Loucy (cell line): ENCODE data around the gene NBAS.
"Not testable (repeated sequence)": the region's sequence is repeated elsewhere in the genome, so short reads cannot be mapped to it uniquely, and the experiment has no call there.

ENCODE experiments used
- H2AFZ ChIP-seq: fragments of 200-600 bp; sonication (generic); 2 replicates; pipeline ENCODE4 v1.6.0; 2016; ENCODE audit warnings: antibody characterized with exemption, mild to moderate bottlenecking, low read length, moderate library complexity
- H3F3A ChIP-seq: fragments of 200-600 bp; 2 replicates; pipeline ENCODE4 v1.6.0; 2016; ENCODE audit warnings: antibody characterized with exemption, low read depth, mild to moderate bottlenecking
- H3K27me3 ChIP-seq: fragments of 200-600 bp; sonication (generic); 2 replicates; pipeline ENCODE4 v1.6.1; 2014; ENCODE audit warnings: low read length, mild to moderate bottlenecking; ENCODE audit not compliant: insufficient read depth, poor library complexity, severe bottlenecking
- H3K36me3 ChIP-seq: fragments of 200-600 bp; sonication (generic); 2 replicates; pipeline ENCODE4 v1.6.1; 2016; ENCODE audit warnings: low read length; ENCODE audit not compliant: insufficient read depth
- H3K4me1 ChIP-seq: fragments of 200-600 bp; sonication (generic); 2 replicates; pipeline ENCODE4 v1.5.1; 2014; ENCODE audit warnings: low read length, mild to moderate bottlenecking; ENCODE audit not compliant: insufficient read depth, poor library complexity, severe bottlenecking
- H3K4me2 ChIP-seq: fragments of 200-600 bp; sonication (generic); 2 replicates; pipeline ENCODE4 v1.6.0; 2014; ENCODE audit warnings: antibody characterized with exemption, low read length, low read depth, mild to moderate bottlenecking; ENCODE audit not compliant: poor library complexity, severe bottlenecking
- H3K4me3 ChIP-seq: fragments of 200-600 bp; sonication (generic); 2 replicates; pipeline ENCODE4 v1.5.1; 2014; ENCODE audit warnings: low read length, mild to moderate bottlenecking, mixed read lengths; ENCODE audit not compliant: poor library complexity, severe bottlenecking
- H3K79me2 ChIP-seq: fragments of 200-600 bp; sonication (generic); 2 replicates; pipeline ENCODE4 v1.6.1; 2014; ENCODE audit warnings: low read length; ENCODE audit not compliant: insufficient read depth
- H3K9ac ChIP-seq: fragments of 200-600 bp; sonication (generic); 2 replicates; pipeline ENCODE4 v1.6.0; 2014; ENCODE audit warnings: mild to moderate bottlenecking, low read depth, low read length, moderate library complexity; ENCODE audit not compliant: poor library complexity, severe bottlenecking
- H3K9me2 ChIP-seq: fragments of 200-600 bp; sonication (generic); replicated peaks from 2 replicates; pipeline ENCODE4 v1.6.1; 2016; ENCODE audit warnings: low read depth, low read length, mixed read lengths
- H3K9me3 ChIP-seq: fragments of 200-600 bp; sonication (generic); 2 replicates; pipeline ENCODE4 v1.6.1; 2014; ENCODE audit warnings: mild to moderate bottlenecking, antibody characterized with exemption, low read length, low read depth; ENCODE audit not compliant: insufficient read depth
- H4K20me1 ChIP-seq: fragments of 200-600 bp; sonication (generic); 2 replicates; pipeline ENCODE4 v1.6.0; 2014; ENCODE audit warnings: antibody characterized with exemption, low read length, mild to moderate bottlenecking; ENCODE audit not compliant: insufficient read depth, poor library complexity, severe bottlenecking
- EZH2phosphoT487 ChIP-seq: fragments of 200-600 bp; IDR thresholded peaks from 2 replicates; pipeline ENCODE4 v1.6.1; 2018; ENCODE audit warnings: antibody characterized with exemption, mild to moderate bottlenecking, moderate library complexity, borderline replicate concordance
- TF ChIP-seq, protein P1 (sequence below): fragments of 200-600 bp; sonication (generic); conservative IDR thresholded peaks from 2 replicates; pipeline ENCODE4 v1.5.1; 2014; ENCODE audit warnings: mild to moderate bottlenecking, antibody characterized with exemption, low read length

The NBAS gene

DNA sequence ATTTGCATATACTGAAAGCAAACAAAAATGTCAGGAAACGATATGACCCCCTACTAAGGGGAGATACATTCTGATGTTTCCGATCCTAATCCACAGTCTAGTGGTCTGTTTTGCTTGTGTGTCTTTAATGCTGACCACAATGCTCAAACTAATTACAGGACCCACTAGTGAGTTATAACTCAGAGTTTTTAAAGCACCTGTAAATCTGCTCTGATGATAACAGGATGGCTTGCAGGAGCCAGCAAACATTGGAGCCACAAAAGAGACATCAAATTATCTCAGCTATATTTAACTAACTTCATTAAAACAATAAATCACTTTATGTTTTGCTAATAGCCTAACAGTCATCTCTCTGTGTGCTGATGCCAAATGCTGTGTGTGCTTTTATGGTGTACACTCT, 300.3 kb downstream of the NBAS start:
- H3K27me3 ChIP-seq, result no peaks in the 10 kb centered on the region
- H3F3A ChIP-seq, result no peaks in the 10 kb centered on the region
- no peak overlapping the region for H3K4me2 ChIP-seq
- no peaks in the 10 kb centered on the region for H4K20me1 ChIP-seq
- H3K9ac ChIP-seq, result no peak overlapping the region
- peaks cover 3% of the 10 kb centered on the region for H3K4me1 ChIP-seq
- no peaks in the 10 kb centered on the region for H3K79me2 ChIP-seq
- TF ChIP-seq EZH2phosphoT487, result no peak
- TF ChIP-seq, protein P1, sequence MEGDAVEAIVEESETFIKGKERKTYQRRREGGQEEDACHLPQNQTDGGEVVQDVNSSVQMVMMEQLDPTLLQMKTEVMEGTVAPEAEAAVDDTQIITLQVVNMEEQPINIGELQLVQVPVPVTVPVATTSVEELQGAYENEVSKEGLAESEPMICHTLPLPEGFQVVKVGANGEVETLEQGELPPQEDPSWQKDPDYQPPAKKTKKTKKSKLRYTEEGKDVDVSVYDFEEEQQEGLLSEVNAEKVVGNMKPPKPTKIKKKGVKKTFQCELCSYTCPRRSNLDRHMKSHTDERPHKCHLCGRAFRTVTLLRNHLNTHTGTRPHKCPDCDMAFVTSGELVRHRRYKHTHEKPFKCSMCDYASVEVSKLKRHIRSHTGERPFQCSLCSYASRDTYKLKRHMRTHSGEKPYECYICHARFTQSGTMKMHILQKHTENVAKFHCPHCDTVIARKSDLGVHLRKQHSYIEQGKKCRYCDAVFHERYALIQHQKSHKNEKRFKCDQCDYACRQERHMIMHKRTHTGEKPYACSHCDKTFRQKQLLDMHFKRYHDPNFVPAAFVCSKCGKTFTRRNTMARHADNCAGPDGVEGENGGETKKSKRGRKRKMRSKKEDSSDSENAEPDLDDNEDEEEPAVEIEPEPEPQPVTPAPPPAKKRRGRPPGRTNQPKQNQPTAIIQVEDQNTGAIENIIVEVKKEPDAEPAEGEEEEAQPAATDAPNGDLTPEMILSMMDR, result no peak
- H3K4me3 ChIP-seq, result no peak overlapping the region
- no peak overlapping the region for H2AFZ ChIP-seq
- H3K9me3 ChIP-seq, result peaks cover 2% of the 10 kb centered on the region; the same call in 1 of the 2 replicates
- peaks cover 33% of the 10 kb centered on the region; the same call in 1 of the 2 replicates for H3K36me3 ChIP-seq
- no peaks in the 10 kb centered on the region for H3K9me2 ChIP-seq

DNA sequence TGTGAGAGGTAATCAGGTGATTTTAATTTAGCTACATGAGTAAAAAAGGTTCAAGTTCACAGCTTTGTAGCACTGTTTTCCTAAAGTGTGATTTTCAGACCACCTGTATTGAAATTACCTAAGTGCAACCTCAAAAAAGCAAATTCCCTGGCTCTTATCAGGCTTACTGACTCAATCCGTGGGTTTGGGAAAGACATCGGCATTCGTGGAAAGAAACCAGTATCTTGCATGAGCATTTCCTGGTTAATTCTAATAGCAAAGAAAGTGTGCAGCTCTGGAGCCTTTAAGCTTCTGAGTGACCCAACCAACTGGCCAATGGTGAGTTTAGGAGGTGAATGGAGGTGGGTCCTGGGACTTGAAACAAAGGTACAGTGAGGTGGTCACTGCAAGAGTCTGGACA, 300.9 kb downstream of the NBAS start:
- H3K9me2 ChIP-seq, result no peaks in the 10 kb centered on the region
- H3K4me2 ChIP-seq, result no peak overlapping the region
- no peaks in the 10 kb centered on the region for H4K20me1 ChIP-seq
- H3K4me3 ChIP-seq, result no peak overlapping the region
- TF ChIP-seq, protein P1, result no peak
- TF ChIP-seq EZH2phosphoT487, result no peak
- H3K79me2 ChIP-seq, result no peaks in the 10 kb centered on the region
- H3K9me3 ChIP-seq, result peaks cover 2% of the 10 kb centered on the region; the same call in 1 of the 2 replicates
- H3K4me1 ChIP-seq, result peaks cover 3% of the 10 kb centered on the region
- no peaks in the 10 kb centered on the region for H3F3A ChIP-seq
- no peak overlapping the region for H3K9ac ChIP-seq
- no peaks in the 10 kb centered on the region for H3K27me3 ChIP-seq
- H2AFZ ChIP-seq, result no peak overlapping the region
- peaks cover 30% of the 10 kb centered on the region; the same call in 1 of the 2 replicates for H3K36me3 ChIP-seq

DNA sequence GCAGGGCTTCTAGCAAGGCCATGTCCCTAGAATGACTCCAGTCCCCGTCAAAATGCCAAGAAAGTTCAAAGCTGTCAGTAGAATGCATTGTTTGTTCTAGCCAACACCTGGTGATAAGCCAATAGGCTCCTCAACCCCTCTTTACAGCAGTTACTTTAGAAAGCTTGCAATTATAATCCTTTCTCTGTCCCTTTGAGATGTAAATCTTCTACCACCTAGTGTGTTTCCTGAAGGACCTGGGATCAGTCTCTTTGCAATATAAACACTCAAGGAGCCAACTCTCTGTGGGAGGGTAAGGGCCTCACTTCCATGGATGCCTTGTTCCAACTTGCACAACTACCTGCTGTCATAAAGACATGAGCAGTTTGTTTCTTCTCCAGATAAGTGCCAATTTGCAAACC, 301.8 kb downstream of the NBAS start:
- Histone ChIP-seq H3K79me2 (no peaks in the 10 kb centered on the region), H4K20me1 (no peaks in the 10 kb centered on the region), H3K9ac (no peak overlapping the region), H2AFZ (no peak overlapping the region), H3K4me2 (no peak overlapping the region), H3K9me3 (peaks cover 2% of the 10 kb centered on the region; the same call in 1 of the 2 replicates), H3K36me3 (peaks cover 23% of the 10 kb centered on the region; the same call in 1 of the 2 replicates), H3K9me2 (no peaks in the 10 kb centered on the region), H3K27me3 (no peaks in the 10 kb centered on the region), H3K4me3 (no peak overlapping the region), H3K4me1 (peaks cover 3% of the 10 kb centered on the region), H3F3A (no peaks in the 10 kb centered on the region)
- TF ChIP-seq EZH2phosphoT487, result no peak
- TF ChIP-seq, protein P1, result no peak

DNA sequence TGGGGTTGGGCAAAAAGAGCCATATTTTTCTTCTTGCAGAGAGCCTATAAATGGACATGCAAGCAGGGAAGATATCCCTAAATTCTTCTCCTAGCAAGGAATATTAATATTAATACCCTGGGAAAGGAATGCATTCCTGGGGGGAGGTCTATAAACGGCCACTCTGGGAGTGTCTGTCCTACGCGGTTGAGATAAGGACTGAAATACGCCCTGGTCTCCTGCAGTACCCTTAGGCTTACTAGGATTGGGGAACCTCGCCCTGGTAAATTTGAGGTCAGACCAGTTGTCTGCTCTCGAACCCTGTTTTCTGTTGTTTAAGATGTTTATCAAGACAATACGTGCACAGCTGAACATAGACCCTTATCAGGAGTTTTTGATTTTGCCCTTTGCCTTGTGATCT, 302.7 kb downstream of the NBAS start:
- H2AFZ ChIP-seq, H3K9ac ChIP-seq, H3K4me2 ChIP-seq, H3K27me3 ChIP-seq, H3K4me3 ChIP-seq, H3K79me2 ChIP-seq, H4K20me1 ChIP-seq, H3F3A ChIP-seq, H3K9me3 ChIP-seq, H3K9me2 ChIP-seq, H3K4me1 ChIP-seq: not testable (repeated sequence)
- peaks cover 18% of the 10 kb centered on the region; the same call in 1 of the 2 replicates for H3K36me3 ChIP-seq
